Stimulated activated CD4-positive, alpha-beta T cell treated with anti-CD3 and anti-CD28 coated beads, Interleukin-12 subunit alpha, Interleukin-12 subunit beta, amount 100 ng/mL, for 48 hours (primary cell): ENCODE data around the gene HMCN1.
"Not testable (repeated sequence)": the region's sequence is repeated elsewhere in the genome, so short reads cannot be mapped to it uniquely, and the experiment has no call there.

ENCODE experiments used
- DNase-seq, 3 donors: peaks; one replicate each; pipeline ENCODE4 v3.0.0-alpha.2; 2020; ENCODE audit warnings: low read depth in 2 of 3, low spot score in 1 of 3

Gene HMCN1

DNA sequence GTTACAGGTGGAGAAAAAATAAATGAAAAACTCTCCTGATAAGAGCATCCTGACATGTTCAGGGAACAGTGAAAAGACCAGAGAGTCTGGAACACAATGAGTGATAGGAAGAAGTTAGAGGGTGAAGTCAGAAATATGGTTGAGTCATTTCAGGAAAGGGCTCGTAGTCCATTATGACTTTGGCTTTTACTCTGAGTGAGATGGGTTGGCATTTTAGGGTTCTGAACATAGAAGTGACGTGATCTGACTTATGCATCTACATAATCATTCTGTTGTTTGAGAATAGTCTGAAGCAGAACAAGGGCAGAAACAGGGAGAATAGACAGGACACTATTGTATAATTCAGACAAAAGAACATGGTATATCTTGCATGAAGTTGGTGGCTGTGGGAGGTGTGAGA is 5.8 kb downstream of the HMCN1 start:
- DNase-seq, result no peak

DNA sequence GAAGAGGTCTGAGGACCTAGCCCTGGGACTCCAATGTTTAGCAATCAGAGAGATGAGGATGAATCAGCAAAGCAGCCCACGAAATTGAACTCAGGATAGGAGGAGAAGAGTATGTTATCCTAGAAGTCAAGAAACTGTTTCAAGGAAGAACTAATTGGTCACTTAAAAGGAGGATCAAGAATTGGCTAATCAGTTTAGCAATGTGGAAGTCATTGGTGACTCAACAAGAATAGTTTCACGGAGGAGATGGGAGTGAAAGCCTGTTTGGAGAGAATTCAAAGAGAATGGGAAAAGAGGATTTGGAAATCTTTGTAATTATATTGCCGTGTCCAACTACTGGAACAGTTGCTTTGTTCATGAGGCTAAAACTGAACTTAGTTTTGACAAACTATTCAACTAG is 7.4 kb downstream of the HMCN1 start:
- DNase-seq, result no peak

DNA sequence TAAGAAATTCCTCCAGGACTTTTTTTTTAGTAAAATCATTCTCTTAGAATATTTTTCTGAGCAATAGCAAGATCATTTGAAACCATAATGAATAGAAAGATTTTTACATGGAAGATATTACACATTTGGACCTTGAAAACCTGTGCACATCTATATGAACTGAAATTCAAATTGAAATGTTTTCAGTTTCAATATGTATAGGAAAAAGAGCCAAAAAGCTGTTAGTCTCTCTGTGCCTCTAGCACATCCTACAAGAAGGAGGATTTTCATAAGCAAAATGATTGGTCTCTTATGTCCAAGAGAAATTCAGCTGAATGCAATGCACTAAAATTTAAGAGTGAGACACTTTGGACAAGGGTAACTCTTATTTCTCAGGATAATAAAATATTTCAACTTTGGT is 8.2 kb downstream of the HMCN1 start:
- no peak for DNase-seq

DNA sequence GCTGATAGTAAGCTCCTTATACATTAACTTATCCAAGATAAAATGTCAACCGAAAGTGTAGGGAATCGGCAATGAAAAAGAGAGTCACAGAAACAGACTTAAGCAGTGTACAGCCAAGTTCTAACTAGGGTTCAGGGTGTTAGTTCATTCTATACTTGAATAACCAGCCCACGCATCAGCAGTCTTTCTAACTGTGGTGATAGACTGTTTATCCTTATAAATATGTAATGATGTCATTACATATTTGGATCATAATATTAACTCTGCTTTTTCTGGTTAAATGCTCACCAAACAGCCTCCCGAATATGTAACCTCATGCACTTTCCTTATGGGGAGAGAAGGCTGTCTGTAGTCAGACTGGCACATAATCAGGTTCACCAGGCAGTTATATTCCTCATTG is 11.0 kb downstream of the HMCN1 start:
- DNase-seq, result no peak

DNA sequence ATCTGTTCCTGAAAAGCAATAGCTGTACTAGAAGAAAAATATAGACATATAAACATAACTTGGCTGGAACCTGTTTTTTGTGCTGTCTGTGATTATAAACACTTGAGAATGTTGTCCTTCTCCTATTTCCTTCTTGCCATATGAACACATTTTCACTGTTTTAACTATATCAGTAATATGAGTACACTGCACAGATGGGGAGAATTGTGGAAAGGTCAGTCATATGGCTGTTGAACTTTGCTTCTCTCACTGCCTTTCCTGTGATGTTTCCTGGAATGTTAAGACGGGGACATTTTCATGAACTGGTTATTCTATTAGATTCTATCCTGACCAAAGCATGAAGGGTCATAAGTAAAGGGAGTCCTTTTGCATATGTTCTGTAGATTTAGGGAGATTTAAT is 24.9 kb downstream of the HMCN1 start:
- no peak for DNase-seq

DNA sequence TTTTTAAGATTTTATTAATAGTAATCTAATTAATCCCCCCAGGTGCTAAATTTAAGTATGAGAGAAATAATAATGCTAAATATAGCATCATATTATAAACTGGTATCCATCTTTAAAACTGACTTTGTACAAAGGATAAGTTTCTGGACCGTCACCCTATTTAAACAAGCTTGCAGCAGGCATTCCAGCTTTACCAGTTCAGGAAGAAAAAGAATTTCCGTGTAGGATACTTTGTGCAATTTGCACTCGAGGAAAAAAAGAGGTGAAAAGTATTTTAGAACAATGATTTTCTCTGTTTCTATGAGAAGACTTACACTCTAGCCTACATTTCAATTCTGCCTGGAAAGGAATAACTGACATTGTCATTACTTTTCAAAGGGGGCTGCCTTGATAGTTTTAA is 27.6 kb downstream of the HMCN1 start:
- no peak for DNase-seq

DNA sequence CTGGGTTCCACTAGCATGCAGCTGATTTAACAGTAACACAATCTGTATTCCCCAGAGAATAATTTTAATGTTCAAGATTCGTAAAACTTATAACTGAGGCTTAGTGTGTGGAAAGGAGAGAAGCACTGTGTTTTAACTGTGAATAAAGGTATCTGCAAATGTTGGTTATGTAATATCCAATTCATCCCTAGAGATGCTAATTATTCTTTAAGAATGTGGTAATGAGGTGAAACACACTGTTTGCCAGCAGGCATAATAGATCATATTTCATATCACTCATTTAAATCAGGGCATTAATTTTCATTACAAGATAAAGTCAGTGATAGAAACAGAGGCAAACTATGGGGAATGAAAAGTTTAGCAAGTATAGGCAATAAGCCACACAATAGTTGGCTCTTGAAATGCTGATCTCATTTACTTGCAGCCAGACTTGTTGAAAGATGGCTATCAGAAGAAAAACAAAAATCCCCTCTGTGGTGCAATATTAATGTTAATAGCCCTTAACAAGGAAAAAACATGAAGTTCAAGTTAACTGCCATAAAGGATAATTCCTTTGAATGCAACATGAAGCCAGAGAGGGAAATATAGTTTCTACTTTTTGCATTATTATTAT is 33.4 kb downstream of the HMCN1 start:
- DNase-seq, result no peak

DNA sequence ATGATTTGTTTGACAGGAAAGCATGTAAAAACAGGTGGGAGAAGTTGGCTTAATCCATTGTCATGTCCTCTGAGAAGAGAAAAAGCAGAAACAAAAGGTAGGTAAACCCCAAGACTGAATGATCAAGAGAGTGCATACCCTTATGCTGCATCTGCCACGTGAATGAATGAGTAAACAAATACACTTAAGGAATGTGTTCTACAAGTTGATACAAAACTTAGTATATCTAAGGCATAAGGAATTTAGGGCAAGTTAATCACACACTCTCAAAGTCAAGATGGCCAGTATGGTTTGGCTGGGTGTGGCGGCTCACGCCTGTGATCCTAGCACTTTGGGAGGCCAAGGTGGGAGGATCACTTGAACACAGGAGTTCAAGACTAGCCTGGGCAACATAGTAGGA is 34.2 kb downstream of the HMCN1 start:
- no peak for DNase-seq

DNA sequence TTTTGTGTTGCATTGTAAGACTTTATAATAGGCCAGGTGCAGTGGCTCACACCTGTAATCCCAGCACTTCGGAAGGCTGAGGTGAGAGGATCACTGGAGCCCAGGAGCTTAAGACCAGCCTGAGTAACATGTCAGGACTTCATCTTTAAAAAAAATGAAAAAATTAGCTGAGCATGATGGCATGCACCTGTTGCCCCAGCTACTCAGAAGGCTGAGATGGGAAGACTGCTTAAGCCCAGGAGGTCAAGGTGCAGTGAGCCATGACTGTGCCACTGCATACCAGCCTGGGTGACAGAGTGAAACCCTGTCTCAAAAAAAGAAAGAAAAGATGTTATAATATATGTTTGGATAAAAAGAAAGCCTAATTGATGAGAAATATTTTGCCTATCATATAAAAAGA is 34.9 kb downstream of the HMCN1 start:
- DNase-seq, result no peak

DNA sequence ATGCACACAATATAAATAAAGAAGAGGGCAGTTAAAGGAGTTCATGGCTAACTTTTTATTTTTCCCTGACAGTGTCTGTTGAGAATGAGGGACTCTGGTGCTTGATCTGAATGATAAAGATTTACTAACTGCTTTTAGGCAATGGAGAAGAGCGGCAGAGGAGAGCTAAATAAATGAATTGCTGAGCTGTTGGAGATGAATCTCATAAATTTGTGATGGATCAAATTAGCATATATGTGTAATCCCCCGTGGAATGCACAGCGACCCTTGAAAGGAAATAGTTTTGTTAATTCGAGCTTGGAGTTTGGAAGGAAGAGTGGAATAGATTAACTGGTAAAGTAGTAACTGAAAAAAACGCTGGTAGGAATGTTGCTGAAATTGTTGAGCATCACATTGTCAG is 40.2 kb downstream of the HMCN1 start:
- DNase-seq, result no peak

DNA sequence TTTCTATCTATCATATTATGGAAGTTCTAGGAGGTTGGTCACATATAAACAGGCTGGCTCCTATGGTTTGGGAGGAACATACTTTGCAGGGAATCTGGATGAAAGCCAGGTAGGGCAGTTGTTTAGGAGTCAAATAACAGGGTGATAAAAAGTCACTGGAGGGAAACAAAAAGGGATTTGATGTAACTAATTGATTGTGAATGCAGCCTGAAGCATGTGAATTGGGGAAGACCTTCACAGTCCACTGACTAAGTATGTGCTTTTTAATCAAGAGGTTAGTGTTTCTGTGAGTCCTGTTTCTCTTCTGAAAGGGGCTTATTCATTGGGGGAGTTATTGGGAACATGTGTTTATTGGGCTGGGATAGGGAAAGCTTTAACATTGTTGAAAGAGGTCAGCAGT is 41.3 kb downstream of the HMCN1 start:
- DNase-seq, result no peak

DNA sequence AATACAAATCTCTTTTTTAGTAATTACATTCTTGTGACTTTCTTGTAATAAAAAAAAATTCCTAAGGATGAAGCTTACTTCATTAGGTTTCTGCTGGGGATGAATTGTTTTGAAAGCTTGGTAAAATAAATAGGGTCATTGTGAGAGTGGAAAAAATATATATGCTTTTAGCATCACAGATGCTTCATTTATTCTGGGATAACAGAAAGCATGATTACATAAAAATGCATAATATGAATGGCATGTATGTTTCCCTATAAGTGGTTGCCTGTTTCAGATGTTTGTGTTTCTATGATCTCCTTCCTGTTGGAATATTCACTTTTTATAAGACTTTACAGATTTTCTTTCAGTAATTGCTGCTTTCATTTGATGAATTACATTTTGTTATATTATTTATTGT is 42.3 kb downstream of the HMCN1 start:
- DNase-seq, result no peak

DNA sequence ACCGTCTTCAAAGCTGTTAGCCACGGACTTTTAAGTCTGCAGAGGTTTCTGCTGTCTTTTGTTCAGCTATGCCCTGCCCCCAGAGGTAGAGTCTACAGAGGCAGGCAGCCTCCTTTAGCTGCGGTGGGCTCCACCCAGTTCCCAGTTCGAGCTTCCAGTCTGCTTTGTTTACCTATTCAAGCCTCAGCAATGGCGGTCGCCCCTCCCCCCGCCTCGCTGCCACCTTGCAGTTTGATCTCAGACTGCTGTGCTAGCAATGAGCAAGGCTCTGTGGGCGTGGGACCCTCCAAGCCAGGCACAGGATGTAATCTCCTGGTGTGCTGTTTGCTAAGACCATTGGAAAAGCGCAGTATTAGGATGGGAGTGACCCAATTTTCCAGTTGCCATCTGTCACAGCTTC is 49.7 kb downstream of the HMCN1 start:
- DNase-seq, result not testable (repeated sequence)

DNA sequence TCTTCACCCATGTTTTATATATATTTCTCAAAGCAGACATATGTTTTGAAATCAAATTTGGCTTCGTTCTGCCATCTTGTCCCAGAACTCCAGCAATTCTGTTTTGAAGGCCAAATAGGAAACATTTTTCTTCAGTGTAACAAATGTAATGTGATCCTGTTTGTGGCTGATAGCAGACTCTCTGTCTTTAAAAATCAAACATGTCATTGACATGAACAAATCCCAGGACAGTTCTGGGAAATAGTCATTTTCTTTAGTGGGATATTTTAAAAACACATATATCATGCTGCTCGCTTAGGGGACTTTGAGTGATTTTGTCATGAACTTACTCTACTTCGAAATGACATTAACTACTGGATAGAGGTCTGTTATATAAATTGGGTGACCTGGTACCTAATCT is 51.4 kb downstream of the HMCN1 start:
- DNase-seq, result no peak

DNA sequence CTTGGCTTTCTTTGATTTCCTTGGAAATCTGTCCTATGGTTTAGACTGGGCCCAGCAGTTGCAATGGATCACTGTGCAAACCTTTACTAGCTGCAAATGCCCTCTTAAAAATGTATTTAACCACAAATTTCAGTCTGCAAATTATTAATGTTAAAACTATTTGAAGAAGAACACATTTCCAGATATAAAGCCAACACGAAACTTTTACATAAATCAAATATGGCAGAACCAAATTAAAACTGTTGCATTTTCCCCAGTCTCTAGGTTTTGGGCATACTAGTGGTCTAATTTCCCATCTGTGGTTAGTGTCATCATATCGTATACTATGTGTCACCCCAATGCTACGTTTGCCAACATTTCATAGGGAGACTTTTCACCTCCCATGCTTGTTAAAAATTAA is 52.3 kb downstream of the HMCN1 start:
- DNase-seq, result no peak

DNA sequence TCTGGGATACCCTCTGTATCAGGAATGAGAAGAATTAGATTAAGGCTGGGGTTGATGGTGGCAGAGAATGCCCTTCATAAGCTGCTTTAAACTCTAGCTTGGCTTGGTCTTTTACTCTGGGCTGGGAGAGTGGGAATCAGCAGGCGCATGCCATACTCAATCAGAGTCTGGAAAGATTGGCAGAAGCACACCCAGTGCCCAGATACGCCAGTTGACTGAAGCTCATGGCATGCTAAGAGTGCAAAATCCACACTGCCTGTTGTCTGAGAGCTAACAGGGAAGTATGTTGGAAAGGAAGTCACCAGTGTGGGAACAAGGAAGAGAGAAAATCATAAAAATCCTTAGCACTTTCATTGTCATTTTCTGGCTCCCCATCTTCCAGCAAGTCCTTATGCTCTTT is 53.0 kb downstream of the HMCN1 start:
- no peak for DNase-seq

DNA sequence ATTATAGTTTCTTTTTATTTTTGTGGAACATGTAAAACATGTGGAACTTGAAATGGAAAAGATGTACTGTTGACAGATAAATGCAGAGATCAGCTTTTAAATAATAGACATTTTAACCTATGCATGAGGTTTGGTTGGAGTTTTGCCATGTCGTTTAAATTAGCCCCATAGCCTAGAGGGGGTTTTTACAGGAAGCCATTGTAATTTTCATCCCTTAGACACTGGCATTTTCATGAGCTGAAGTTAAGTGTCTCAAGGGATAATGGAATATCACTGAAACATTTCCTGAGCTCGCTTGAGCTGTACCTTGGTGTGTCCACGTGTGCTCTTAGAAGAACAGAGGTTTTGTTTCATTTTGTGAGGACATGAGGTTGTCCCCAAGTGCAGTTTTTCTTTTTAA is 54.2 kb downstream of the HMCN1 start:
- no peak for DNase-seq

DNA sequence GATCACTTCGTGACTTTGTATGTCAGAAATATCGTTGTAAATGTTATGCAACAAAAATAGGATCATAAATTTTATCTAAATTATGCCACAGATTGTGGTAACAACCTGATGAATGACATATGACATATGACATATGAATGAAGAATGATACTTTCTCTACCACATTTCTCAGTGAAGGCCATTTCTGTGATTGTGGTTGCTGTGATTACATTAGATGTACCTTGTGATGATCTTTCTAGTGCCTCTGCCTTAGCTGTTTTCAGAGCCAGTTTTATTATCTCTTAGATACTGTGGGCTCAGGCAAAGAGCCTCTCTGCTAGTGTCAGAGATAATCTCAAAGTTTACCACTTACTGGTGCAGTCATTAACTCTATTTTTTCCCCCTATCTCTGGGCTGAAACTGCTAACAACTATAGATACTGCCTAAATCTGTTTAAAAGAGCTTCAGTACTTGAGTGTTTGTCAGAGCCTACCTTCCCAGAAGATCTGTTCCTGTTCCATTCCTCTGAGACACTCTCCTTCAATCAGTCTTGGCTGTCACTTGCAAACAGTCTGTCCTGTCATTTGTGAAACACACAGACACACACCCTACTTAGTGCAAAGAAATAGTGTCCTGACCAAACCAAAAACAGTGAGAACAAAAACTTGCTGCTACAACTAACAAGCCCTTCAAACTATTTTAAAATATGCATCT is 55.5 kb downstream of the HMCN1 start:
- no peak for DNase-seq

DNA sequence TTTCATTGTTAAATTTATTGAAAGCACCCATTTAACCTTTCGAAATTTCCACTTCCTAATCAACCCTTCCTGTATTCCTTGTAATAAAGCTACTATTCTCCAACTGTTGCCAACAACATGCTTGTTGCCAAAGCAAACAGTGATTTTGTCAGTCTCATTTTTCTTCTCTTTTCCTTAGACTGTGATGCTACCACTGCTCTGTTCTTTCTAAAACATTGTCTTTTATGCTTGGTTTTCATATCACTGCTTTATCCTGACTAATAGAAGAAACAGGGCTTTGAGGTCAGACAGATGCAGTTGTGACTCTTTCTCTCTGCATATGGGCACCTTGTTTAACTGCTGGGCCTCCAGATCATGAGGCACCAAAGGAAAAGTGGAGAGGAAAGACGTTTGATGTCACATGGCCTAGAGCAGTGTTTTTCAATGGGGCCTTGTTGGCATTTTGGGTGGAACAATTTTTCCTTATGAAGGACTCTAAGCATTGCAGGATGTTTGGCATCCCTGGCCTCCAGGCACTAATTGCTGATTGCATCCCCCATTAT is 56.1 kb downstream of the HMCN1 start:
- DNase-seq, result no peak

DNA sequence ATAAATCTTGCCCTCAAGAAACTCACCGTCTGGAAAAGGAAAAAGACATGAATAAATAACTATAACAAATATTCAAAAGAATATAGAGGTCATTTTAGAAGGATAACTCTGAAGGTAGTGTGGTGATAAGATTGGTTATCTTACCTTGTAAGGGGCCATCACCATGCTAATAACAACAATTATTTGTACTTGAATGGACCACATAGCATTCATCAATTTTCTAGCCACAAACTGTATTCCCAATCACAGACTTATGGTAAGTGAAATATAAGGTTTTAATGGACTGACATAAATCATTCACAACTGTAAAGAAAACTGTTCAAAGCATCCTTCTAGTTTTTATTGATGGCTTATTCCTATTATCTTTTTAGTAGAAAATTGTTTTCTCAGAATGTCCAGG is 57.8 kb downstream of the HMCN1 start:
- DNase-seq, result no peak

DNA sequence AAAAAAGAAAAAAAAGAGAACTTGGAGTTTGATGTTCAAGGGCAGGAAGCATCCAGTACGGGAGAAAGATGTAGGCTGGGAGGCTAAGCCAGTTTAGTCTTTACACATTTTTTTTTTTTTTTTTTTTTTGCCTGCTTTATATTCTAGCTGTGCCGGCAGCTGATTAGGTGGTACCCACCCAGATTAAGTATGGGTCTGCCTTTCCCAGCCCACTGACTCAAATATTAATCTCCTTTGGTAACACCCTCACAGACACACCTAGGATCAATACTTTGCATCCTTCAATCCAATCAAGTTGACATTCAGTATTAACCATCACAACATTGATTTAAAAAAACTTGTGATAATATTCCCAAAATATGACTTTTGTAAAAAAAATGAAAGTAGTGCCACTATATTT is 60.3 kb downstream of the HMCN1 start:
- DNase-seq, result not testable (repeated sequence)

DNA sequence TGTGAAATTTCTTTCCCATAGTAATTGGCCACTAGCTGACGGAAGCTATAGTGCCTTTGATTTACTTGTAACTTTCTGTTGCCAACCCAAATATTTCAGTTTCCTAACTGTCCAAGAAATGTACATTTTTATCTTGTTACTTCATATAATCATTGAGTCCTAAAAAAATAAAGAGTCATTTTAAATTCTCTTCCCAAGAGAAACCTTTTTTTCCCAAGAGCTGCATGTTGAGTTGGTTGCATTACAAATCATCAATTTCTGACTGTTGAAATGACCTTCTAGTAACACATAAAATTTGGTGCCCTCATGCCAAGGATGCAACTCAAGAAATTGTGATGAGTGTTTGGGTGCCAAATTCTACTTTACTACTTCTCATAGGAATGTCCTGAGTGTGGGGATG is 61.0 kb downstream of the HMCN1 start:
- no peak for DNase-seq

DNA sequence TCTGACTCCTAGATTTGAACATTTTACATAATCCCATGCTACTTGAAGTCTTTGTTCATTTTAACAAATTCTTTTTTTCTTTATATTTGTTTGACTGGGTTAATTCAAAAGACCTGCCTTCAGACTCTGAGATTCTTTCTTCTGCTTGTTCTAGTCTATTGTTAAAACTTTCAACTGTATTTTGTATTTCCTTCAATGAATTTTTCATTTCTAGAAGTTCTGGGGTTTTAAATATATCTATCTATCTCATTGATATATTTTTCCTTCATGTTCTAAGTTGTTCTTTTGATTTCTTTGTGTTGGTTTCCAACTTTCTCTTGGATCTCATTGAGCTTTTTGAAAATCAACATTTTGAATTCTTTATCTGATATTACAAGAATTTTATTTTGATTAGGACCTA is 64.3 kb downstream of the HMCN1 start:
- DNase-seq, result no peak
